Measurements from ENCODE around the gene SPTBN2.
"Not testable (repeated sequence)": the region's sequence is repeated elsewhere in the genome, so short reads cannot be mapped to it uniquely, and the experiment has no call there.

SPTBN2 gene

DNA sequence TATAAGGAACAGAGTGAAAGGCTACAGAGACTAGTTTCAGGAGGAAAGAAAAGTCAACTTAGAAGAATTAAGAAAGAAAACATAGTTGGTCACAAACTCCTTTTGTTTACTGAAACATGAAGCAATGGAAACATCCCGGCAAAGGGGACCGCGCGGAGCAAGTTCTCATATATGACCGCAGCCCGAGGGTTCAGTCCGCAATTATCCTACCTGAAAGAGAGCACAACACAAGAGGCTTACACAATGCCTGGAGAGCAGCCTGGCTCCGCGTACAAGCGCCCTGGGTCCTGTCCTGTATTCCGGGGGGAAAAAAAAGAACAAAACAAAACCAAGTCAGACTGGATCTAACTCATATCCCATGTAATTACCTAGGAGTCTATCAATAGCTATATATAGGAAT is 63.6 kb downstream of the SPTBN2 start:
- peaks cover 11% of the 10 kb centered on the region for H3K36me3 ChIP-seq (ENCODE audit: control insufficient read depth, insufficient read depth, low read length)
- no peaks in the 10 kb centered on the region for H3K27me3 ChIP-seq (ENCODE audit: control insufficient read depth, insufficient read depth, low read length)
- no CpG with 5 or more reads among the region's 11 CpGs for WGBS (ENCODE audit: insufficient coverage, insufficient read length)
- H3K4me3 ChIP-seq (ENCODE audit: low read length), result no peak overlapping the region
- H3K9me3 ChIP-seq (ENCODE audit: control insufficient read depth, insufficient read depth, low read length), result no peaks in the 10 kb centered on the region
- DNase-seq (ENCODE audit: low read depth, low spot score), result no peak
- H3K27ac ChIP-seq (ENCODE audit: low read length), result no peak overlapping the region
- no peaks in the 10 kb centered on the region for H3K4me1 ChIP-seq (ENCODE audit: control insufficient read depth, insufficient read depth, low read length)

DNA sequence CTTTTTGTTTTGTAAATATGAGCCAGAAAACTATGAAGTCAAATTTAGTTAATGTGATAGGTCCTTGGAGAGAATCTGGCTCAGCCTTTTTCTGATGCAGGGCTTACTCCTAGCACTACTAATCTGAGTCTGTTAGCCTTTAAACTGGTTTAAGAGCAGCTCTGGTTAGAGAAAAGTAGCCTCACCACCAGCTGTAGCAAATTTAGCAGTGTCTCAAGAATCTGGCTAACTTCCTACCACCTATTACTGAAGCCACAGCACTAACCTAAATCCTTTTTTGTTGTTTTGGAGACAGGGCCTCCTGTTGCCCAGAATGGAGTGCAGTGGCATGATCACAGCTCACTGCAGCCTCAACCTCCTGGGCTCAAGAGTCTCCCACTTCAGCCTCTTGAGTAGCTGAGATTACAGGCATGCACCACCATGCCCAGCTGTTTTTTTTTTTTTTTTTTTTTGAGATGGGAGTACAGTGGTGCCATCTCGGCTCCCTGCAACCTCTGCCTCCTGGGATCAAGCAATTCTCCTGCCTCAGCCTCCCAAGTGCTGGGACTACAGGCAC is 65.2 kb downstream of the SPTBN2 start:
- WGBS (ENCODE audit: insufficient coverage, insufficient read length), result no CpG with 5 or more reads among the region's 1 CpG
- no peaks in the 10 kb centered on the region for H3K4me1 ChIP-seq (ENCODE audit: control insufficient read depth, insufficient read depth, low read length)
- H3K27me3 ChIP-seq (ENCODE audit: control insufficient read depth, insufficient read depth, low read length), result no peaks in the 10 kb centered on the region
- H3K36me3 ChIP-seq (ENCODE audit: control insufficient read depth, insufficient read depth, low read length), result peaks cover 9% of the 10 kb centered on the region
- H3K4me3 ChIP-seq (ENCODE audit: low read length), result no peak overlapping the region
- H3K9me3 ChIP-seq (ENCODE audit: control insufficient read depth, insufficient read depth, low read length), result no peaks in the 10 kb centered on the region
- no peak overlapping the region for H3K27ac ChIP-seq (ENCODE audit: low read length)
- no peak for DNase-seq (ENCODE audit: low read depth, low spot score)

DNA sequence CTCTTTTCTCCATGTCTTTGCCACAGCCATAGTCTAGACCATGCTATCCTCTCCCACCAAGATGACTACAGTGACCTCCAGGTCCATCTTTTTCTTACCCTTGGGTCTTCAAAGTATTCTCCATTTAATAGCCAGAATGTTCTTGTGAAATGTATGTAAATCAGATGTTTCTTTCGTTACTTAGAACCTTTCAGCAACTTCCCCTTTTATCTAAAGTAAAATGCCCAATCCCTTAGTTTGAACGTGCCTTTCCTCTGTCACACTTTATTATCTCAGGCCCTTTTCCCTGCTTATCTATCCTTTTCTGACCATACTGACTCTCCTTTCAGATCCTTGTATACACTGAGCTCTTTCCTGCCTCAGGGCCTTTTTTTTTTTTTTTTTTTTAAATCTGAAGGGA is 69.3 kb downstream of the SPTBN2 start:
- DNase-seq (ENCODE audit: low read depth, low spot score), result no peak
- H3K36me3 ChIP-seq (ENCODE audit: control insufficient read depth, insufficient read depth, low read length), result peaks cover 2% of the 10 kb centered on the region; the same call in 1 of the 2 replicates
- H3K9me3 ChIP-seq (ENCODE audit: control insufficient read depth, insufficient read depth, low read length), result no peaks in the 10 kb centered on the region
- H3K27me3 ChIP-seq (ENCODE audit: control insufficient read depth, insufficient read depth, low read length), result no peaks in the 10 kb centered on the region
- no peak overlapping the region for H3K27ac ChIP-seq (ENCODE audit: low read length)
- H3K4me3 ChIP-seq (ENCODE audit: low read length), result no peak overlapping the region
- no CpG with 5 or more reads among the region's 2 CpGs for WGBS (ENCODE audit: insufficient coverage, insufficient read length)
- H3K4me1 ChIP-seq (ENCODE audit: control insufficient read depth, insufficient read depth, low read length), result no peaks in the 10 kb centered on the region

DNA sequence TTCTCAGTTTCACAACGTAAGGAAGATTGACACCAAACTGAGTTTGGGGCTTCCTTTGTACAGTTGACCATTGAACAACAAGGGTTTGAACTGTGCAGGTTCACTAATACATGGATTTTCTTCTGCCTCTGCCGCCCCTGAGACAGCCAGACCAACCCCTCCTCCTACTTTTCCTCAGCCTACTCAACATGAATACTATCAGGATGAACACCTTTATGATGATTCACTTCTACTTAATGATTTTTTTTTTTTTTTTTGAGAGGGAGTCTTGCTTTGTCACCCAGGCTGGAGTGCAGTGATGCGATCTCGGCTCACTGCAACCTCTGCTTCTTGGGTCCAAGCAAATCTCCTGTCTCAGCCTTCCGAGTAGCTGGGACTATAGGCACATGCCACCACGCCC is 75.9 kb downstream of the SPTBN2 start:
- H3K27ac ChIP-seq (ENCODE audit: low read length), result no peak overlapping the region
- H3K9me3 ChIP-seq (ENCODE audit: control insufficient read depth, insufficient read depth, low read length), result no peaks in the 10 kb centered on the region
- H3K36me3 ChIP-seq (ENCODE audit: control insufficient read depth, insufficient read depth, low read length), result peaks cover 9% of the 10 kb centered on the region; the same call in 1 of the 2 replicates
- no peaks in the 10 kb centered on the region for H3K4me1 ChIP-seq (ENCODE audit: control insufficient read depth, insufficient read depth, low read length)
- no peak for DNase-seq (ENCODE audit: low read depth, low spot score)
- no peaks in the 10 kb centered on the region for H3K27me3 ChIP-seq (ENCODE audit: control insufficient read depth, insufficient read depth, low read length)
- WGBS (ENCODE audit: insufficient coverage, insufficient read length), result no CpG with 5 or more reads among the region's 6 CpGs
- no peak overlapping the region for H3K4me3 ChIP-seq (ENCODE audit: low read length)

DNA sequence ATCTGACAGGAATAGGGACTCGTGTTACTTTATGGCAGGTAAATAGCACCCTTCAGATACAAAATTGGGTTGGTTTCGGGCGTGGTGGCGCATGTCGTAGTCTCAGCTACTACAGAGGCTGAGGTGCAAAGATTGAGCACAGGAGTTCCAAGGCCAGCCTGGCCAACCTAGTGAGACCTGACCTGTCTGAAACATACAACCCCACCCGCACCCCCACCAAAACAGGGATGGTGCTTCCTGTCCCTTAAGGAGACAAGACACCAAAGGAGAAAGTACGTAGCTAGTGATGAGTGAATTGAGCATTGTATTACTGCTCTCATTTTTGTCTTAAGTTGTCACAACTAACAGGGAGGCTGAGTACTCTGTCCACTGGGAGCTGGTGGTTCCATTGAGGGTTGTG is 76.4 kb downstream of the SPTBN2 start:
- no peak for DNase-seq (ENCODE audit: low read depth, low spot score)
- WGBS (ENCODE audit: insufficient coverage, insufficient read length), result no CpG with 5 or more reads among the region's 7 CpGs
- no peaks in the 10 kb centered on the region for H3K4me1 ChIP-seq (ENCODE audit: control insufficient read depth, insufficient read depth, low read length)
- no peaks in the 10 kb centered on the region for H3K9me3 ChIP-seq (ENCODE audit: control insufficient read depth, insufficient read depth, low read length)
- H3K27ac ChIP-seq (ENCODE audit: low read length), result no peak overlapping the region
- no peak overlapping the region for H3K4me3 ChIP-seq (ENCODE audit: low read length)
- peaks cover 9% of the 10 kb centered on the region; the same call in 1 of the 2 replicates for H3K36me3 ChIP-seq (ENCODE audit: control insufficient read depth, insufficient read depth, low read length)
- no peaks in the 10 kb centered on the region for H3K27me3 ChIP-seq (ENCODE audit: control insufficient read depth, insufficient read depth, low read length)

DNA sequence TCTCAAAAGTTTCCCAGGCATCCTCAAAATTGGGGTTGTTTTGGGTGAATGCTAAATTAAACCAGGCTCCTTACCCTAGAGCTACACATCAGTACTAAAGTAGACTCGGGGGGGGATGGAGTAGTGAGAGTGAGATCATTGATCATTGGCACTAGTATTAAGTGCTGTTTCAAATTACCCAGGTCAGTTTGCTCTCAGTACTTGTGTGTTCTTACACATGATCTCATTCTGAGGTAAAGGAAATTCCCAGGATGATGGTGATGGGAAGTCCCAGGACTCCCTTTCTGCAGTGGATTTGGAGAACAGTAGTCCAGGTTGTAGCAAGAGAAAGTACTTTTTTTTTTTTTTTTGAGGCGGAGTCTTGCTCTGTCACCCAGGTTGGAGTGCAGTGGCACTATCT is 78.0 kb downstream of the SPTBN2 start:
- WGBS (ENCODE audit: insufficient coverage, insufficient read length), result no CpG with 5 or more reads among the region's 2 CpGs
- Histone ChIP-seq H3K4me3 (ENCODE audit: low read length) (no peak overlapping the region), H3K36me3 (ENCODE audit: control insufficient read depth, insufficient read depth, low read length) (peaks cover 16% of the 10 kb centered on the region; the same call in 1 of the 2 replicates), H3K4me1 (ENCODE audit: control insufficient read depth, insufficient read depth, low read length) (no peaks in the 10 kb centered on the region), H3K27ac (ENCODE audit: low read length) (no peak overlapping the region), H3K9me3 (ENCODE audit: control insufficient read depth, insufficient read depth, low read length) (no peaks in the 10 kb centered on the region), H3K27me3 (ENCODE audit: control insufficient read depth, insufficient read depth, low read length) (no peaks in the 10 kb centered on the region)
- DNase-seq (ENCODE audit: low read depth, low spot score), result no peak

DNA sequence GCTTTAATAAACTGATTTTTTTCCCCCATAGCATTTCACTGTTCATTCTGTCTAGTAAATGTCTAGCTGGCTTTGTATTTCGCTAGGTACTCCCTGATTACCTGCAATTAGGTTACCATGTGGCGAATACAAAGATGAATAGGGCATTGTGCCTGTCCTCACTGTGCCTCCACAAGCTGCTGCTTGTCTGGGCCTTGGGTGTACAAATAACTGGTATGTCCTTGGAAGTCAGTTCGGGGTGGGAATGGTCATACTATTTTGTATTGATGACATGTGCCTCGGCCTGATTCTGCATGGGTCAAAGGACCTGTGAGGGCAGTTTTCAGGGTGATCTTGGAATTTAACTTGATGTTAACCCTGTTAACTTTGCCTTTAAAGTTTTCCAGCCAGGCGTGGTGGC is 79.1 kb downstream of the SPTBN2 start:
- H3K36me3 ChIP-seq (ENCODE audit: control insufficient read depth, insufficient read depth, low read length), result peaks cover 21% of the 10 kb centered on the region; the same call in 1 of the 2 replicates
- no peaks in the 10 kb centered on the region for H3K27me3 ChIP-seq (ENCODE audit: control insufficient read depth, insufficient read depth, low read length)
- WGBS (ENCODE audit: insufficient coverage, insufficient read length), result no CpG with 5 or more reads among the region's 5 CpGs
- no peak overlapping the region for H3K4me3 ChIP-seq (ENCODE audit: low read length)
- no peak for DNase-seq (ENCODE audit: low read depth, low spot score)
- no peaks in the 10 kb centered on the region for H3K4me1 ChIP-seq (ENCODE audit: control insufficient read depth, insufficient read depth, low read length)
- no peaks in the 10 kb centered on the region for H3K9me3 ChIP-seq (ENCODE audit: control insufficient read depth, insufficient read depth, low read length)
- H3K27ac ChIP-seq (ENCODE audit: low read length), result no peak overlapping the region

DNA sequence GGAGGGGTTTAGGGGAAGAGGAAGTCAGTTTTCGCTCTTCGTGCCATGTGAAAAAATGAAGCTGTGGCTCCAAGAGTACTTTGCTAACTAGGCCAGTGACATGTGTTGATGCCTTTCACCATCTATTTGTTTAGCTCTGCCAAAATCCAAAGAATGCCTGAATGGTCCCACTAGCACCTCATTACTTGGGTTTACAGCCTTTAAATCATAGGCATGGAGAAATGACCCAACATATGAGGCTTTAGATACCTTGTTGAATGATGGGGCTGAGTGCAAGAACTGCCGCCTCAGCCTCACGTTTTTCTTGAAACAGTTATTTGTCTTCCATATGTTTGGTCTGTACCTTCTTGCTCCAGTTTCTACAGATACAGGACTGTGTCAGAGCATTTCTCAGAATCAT is 82.2 kb downstream of the SPTBN2 start:
- Histone ChIP-seq H3K4me3 (ENCODE audit: low read length) (no peak overlapping the region), H3K27me3 (ENCODE audit: control insufficient read depth, insufficient read depth, low read length) (no peaks in the 10 kb centered on the region), H3K27ac (ENCODE audit: low read length) (no peak overlapping the region), H3K9me3 (ENCODE audit: control insufficient read depth, insufficient read depth, low read length) (no peaks in the 10 kb centered on the region), H3K4me1 (ENCODE audit: control insufficient read depth, insufficient read depth, low read length) (no peaks in the 10 kb centered on the region; the same call in 1 of the 2 replicates), H3K36me3 (ENCODE audit: control insufficient read depth, insufficient read depth, low read length) (peaks cover 30% of the 10 kb centered on the region)
- no peak for DNase-seq (ENCODE audit: low read depth, low spot score)
- WGBS (ENCODE audit: insufficient coverage, insufficient read length), result no CpG with 5 or more reads among the region's 4 CpGs

DNA sequence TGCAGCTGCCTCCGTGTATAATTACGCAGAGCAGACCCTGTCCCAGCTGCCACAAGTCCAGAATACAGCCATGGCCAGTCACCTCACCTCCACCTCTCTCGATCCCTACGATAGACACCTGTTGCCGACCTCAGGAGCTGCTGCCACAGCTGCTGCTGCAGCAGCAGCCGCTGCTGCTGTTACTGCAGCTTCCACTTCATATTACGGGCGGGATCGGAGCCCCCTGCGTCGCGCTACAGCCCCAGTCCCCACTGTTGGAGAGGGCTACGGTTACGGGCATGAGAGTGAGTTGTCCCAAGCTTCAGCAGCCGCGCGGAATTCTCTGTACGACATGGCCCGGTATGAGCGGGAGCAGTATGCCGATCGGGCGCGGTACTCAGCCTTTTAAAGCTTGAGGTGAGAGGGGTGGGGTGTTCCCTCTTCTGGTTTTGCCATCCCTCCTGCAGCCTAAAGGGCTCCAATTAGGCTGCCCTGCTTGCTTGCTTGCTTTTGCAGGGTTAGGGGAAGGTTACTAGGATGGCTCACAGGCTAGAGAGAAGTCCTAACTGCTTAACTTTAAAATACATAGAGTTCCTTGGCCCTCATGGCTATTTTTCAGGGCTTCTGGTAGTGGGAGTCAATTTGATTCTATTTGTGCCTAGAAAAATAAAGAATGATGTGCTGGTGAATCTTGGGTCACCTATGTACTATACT is 85.1 kb downstream of the SPTBN2 start:
- Histone ChIP-seq H3K4me1 (ENCODE audit: control insufficient read depth, insufficient read depth, low read length) (peaks cover 2% of the 10 kb centered on the region), H3K27ac (ENCODE audit: low read length) (no peak overlapping the region), H3K27me3 (ENCODE audit: control insufficient read depth, insufficient read depth, low read length) (no peaks in the 10 kb centered on the region), H3K4me3 (ENCODE audit: low read length) (no peak overlapping the region), H3K9me3 (ENCODE audit: control insufficient read depth, insufficient read depth, low read length) (no peaks in the 10 kb centered on the region), H3K36me3 (ENCODE audit: control insufficient read depth, insufficient read depth, low read length) (peaks cover 34% of the 10 kb centered on the region)
- WGBS (ENCODE audit: insufficient coverage, insufficient read length), result no CpG with 5 or more reads among the region's 24 CpGs
- DNase-seq (ENCODE audit: low read depth, low spot score), result no peak

DNA sequence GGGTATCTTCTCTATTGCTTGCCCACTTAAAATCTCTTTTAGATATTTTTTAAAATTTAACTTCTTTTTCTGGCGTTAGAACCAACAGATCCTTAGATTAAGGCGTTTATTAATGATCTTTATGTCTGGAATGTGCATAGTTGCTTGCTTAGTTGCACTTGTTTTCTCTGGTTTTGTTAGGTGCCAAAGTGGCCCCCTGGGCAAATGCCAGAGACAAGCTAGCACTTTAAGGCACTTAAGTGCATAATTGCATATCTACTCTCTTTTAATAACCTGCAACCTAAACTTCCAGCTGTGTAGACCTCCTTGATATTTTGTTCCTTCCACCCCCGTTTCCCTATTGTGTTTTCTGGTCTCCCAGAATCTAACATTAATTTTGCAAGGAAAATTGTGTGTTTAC is 87.2 kb downstream of the SPTBN2 start:
- Histone ChIP-seq H3K36me3 (ENCODE audit: control insufficient read depth, insufficient read depth, low read length) (peaks cover 30% of the 10 kb centered on the region), H3K9me3 (ENCODE audit: control insufficient read depth, insufficient read depth, low read length) (no peaks in the 10 kb centered on the region), H3K4me3 (ENCODE audit: low read length) (no peak overlapping the region), H3K4me1 (ENCODE audit: control insufficient read depth, insufficient read depth, low read length) (peaks cover 2% of the 10 kb centered on the region), H3K27ac (ENCODE audit: low read length) (no peak overlapping the region), H3K27me3 (ENCODE audit: control insufficient read depth, insufficient read depth, low read length) (no peaks in the 10 kb centered on the region)
- no CpG with 5 or more reads among the region's 3 CpGs for WGBS (ENCODE audit: insufficient coverage, insufficient read length)
- DNase-seq (ENCODE audit: low read depth, low spot score), result no peak

DNA sequence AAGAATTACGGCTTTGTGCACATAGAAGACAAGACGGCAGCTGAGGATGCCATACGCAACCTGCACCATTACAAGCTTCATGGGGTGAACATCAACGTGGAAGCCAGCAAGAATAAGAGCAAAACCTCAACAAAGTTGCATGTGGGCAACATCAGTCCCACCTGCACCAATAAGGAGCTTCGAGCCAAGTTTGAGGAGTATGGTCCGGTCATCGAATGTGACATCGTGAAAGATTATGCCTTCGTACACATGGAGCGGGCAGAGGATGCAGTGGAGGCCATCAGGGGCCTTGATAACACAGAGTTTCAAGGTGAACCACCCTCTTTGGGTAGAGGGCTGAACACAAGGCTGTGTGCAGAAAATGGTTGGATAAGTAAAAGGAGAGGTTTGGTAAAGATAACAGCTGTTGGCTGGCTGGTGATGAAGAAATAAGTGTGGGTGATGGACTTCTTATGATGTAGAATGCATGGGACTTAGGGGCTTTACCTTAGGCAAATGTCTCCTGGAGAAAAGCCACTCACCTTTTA is 89.1 kb downstream of the SPTBN2 start:
- H3K27me3 ChIP-seq (ENCODE audit: control insufficient read depth, insufficient read depth, low read length); DNase-seq (ENCODE audit: low read depth, low spot score); H3K9me3 ChIP-seq (ENCODE audit: control insufficient read depth, insufficient read depth, low read length); H3K4me3 ChIP-seq (ENCODE audit: low read length); H3K27ac ChIP-seq (ENCODE audit: low read length); H3K4me1 ChIP-seq (ENCODE audit: control insufficient read depth, insufficient read depth, low read length): not testable (repeated sequence)
- WGBS (ENCODE audit: insufficient coverage, insufficient read length), result no CpG with 5 or more reads among the region's 10 CpGs
- H3K36me3 ChIP-seq (ENCODE audit: control insufficient read depth, insufficient read depth, low read length), result peaks cover 23% of the 10 kb centered on the region
